ENCODE results near the gene GPD2.
"Not testable (repeated sequence)": the region's sequence is repeated elsewhere in the genome, so short reads cannot be mapped to it uniquely, and the experiment has no call there.

Gene GPD2

GRCh38 chr2:156476021-156476849, 40.1 kb downstream of the GPD2 start:
- DNase-seq (ENCODE audit: low spot score) = no peak

- DNase-seq (ENCODE audit: low spot score) = no peak
Observed at GRCh38 chr2:156476850-156477206, 40.6 kb downstream of the GPD2 start.

GRCh38 chr2:156480376-156480775, 44.2 kb downstream of the GPD2 start:
- DNase-seq (ENCODE audit: low spot score) = no peak

GRCh38 chr2:156481312-156481711, 45.1 kb downstream of the GPD2 start:
- no peak for DNase-seq (ENCODE audit: low spot score)

- no peak for DNase-seq (ENCODE audit: low spot score)
Observed at GRCh38 chr2:156483741-156484173, 47.6 kb downstream of the GPD2 start.

- DNase-seq (ENCODE audit: low spot score) = no peak
Observed at GRCh38 chr2:156486147-156486546, 50.0 kb downstream of the GPD2 start.

GRCh38 chr2:156486614-156487013, 50.4 kb downstream of the GPD2 start:
- no peak for DNase-seq (ENCODE audit: low spot score)

- DNase-seq (ENCODE audit: low spot score) = no peak
Observed at GRCh38 chr2:156489195-156489594, 53.0 kb downstream of the GPD2 start.

GRCh38 chr2:156489750-156490465, 53.7 kb downstream of the GPD2 start:
- DNase-seq (ENCODE audit: low spot score) = no peak

- no peak for DNase-seq (ENCODE audit: low spot score)
Observed at GRCh38 chr2:156490466-156490840, 54.3 kb downstream of the GPD2 start.

- no peak for DNase-seq (ENCODE audit: low spot score)
Observed at GRCh38 chr2:156491176-156491575, 55.0 kb downstream of the GPD2 start.

- no peak for DNase-seq (ENCODE audit: low spot score)
Observed at GRCh38 chr2:156492979-156493378, 56.8 kb downstream of the GPD2 start.

- not testable (repeated sequence) for DNase-seq (ENCODE audit: low spot score)
Observed at GRCh38 chr2:156495998-156496397, 59.8 kb downstream of the GPD2 start.

- no peak for DNase-seq (ENCODE audit: low spot score)
Observed at GRCh38 chr2:156505696-156506095, 69.5 kb downstream of the GPD2 start.

- no peak for DNase-seq (ENCODE audit: low spot score)
Observed at GRCh38 chr2:156511122-156511521, 74.9 kb downstream of the GPD2 start.

- DNase-seq (ENCODE audit: low spot score) = no peak
Observed at GRCh38 chr2:156511803-156512202, 75.6 kb downstream of the GPD2 start.

- DNase-seq (ENCODE audit: low spot score) = no peak
Observed at GRCh38 chr2:156512451-156512850, 76.3 kb downstream of the GPD2 start.

GRCh38 chr2:156513219-156513618, 77.0 kb downstream of the GPD2 start:
- no peak for DNase-seq (ENCODE audit: low spot score)

- no peak for DNase-seq (ENCODE audit: low spot score)
Observed at GRCh38 chr2:156517419-156517818, 81.2 kb downstream of the GPD2 start.

GRCh38 chr2:156518138-156518537, 82.0 kb downstream of the GPD2 start:
- DNase-seq (ENCODE audit: low spot score) = no peak

GRCh38 chr2:156522864-156523440, 86.8 kb downstream of the GPD2 start:
- DNase-seq (ENCODE audit: low spot score) = no peak

GRCh38 chr2:156526950-156527636, 90.9 kb downstream of the GPD2 start:
- no peak for DNase-seq (ENCODE audit: low spot score)

GRCh38 chr2:156528583-156528982, 92.4 kb downstream of the GPD2 start:
- DNase-seq (ENCODE audit: low spot score) = not testable (repeated sequence)
